HG03520 (cell line): ENCODE data around the gene ST6GALNAC2.

Source experiments
- ATAC-seq: cut with Tn5 transposase; IDR thresholded peaks from one replicate; pipeline ENCODE4 v1.9.1; 2021; ENCODE audit warnings: mild to moderate bottlenecking, moderate library complexity; ENCODE audit not compliant: unreplicated experiment

ST6GALNAC2 gene

DNA sequence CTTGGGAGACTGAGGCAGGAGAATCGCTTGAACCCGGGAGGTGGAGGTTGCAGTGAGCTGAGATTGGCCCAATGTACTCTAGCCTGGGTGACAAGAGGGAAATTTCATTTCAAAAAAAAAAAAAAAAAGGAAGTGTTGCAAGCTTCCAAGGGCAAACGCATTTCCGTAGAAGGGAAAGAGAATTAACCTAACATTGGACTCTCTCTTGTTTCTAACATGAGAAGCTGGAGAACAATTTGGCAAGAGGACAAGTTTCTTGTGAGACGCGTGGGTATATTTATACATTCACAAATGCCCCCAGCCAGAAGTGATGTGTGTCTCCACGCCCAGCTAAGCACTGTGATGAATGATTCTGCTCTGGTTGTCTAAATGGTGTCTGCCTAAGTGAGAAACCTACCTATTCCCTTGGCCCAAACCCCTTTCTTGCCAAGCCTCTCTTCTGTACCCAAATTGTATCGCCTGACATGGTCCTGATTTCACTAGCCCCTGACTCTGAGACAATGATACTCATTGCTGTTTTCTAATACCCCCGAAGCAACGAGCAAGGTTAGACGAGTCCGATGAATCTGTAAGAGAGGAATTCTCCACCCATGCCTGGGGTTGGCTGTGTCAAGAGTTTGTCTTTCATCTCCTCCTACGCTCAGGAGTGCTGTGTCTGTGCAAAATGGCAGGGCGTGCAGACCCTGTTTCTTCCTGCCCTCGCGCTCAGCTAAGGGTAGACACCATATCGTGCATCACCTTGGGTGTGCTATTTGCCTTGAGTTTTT lies 14.2 kb upstream of the ST6GALNAC2 start:
- no peak for ATAC-seq

DNA sequence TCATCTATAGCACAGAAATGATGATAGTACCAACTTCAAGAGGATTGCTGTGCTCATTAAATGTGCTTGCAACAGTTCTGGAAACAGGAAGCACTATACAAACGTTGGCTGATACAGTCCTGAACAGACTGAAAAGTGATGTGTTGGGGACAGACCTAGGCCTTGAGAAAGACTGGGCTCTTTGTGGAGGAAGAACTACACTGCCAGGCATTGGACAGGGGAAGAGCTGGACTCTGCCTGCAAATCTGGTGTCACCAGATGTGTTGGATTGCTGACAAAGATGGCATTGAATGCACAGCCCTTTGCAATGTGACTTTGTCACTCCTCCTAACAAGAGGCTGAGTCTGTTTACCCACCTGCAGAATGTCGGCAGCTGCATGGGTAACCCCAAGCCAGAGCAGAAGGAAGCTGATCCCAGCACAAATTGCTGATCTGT lies 12.4 kb upstream of the ST6GALNAC2 start:
- no peak for ATAC-seq

DNA sequence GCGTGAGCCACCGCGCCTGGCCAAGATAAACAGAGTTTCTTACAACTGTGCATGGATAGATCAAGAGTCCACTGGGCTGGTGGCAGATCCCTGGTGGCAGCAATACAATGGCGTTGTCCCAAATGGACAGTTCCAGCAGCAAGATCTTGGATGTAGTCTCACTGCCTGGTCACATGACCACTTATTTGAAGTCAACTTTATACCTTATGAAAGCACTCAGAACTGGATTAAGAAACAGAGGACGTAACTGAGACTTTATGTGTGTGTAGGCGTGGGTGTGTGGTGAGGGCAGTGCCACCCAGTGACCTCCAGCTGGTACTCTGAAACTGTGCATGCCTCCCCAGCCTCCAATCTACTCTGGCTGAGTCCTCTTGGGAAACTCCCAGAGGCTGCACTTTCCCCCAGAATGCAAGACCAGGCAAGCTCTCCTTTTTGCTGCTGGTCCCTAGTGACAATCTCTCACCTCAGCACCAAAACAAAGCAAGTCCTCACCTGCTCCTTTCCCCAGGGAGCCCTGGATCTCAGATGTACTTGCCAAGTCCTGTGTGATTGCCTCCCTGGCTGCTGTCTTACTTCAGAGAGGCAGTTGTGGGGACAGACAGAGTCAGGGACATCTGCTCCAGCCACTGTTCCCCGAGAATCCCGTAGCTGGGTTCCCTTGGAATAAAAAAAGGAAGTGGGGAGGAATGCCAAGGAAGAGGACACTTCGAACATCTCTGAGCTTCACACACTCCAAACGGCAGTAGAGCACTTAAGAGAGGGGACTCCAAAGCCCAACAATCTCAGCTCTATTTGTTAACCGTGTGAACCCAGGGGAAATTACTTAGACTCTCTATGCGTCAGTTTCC lies 11.7 kb upstream of the ST6GALNAC2 start:
- no peak for ATAC-seq

DNA sequence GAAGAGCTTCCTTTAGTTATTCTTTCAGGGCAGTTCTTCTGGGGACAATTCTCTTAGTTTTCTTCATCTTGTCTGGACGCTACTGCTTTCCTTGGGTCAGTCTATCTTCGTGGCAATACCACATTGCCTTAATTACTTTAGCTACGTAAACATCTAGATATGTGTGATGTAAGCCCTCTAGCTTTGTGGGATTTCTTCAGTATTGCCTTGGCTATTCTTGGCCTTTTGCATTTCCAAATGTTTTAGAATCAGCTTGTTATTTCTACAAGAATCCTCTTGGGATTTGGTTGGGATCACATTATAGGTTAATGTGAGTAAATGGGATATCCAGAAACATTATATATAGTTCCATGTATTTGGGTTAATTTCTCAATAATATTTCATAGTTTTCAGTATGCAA lies 9.0 kb upstream of the ST6GALNAC2 start:
- ATAC-seq: no peak

- no peak for ATAC-seq
Observed at GRCh38 chr17:76593959-76594358, 8.3 kb upstream of the ST6GALNAC2 start.

DNA sequence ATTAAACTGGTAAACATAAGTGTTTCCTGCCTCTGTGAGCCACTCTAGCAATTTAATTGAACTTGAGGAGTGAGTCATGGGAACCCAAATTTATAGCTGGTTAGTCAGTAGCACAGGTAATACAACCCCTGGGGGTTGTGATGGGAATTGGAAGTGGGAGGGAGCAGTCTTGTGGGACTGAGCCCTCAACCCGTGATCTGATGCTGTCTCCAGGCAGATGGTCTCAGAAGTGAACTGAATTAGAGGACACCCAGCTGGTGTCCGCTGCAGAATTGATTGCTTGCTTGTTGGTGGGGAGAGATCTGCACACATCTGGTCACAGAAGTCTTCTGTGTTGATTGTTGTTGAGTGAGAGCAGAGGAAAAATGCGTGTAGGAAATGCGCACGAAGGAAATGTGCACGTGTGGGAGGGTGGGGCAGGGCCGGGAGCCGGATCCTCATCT lies 7.7 kb upstream of the ST6GALNAC2 start:
- ATAC-seq: no peak

DNA sequence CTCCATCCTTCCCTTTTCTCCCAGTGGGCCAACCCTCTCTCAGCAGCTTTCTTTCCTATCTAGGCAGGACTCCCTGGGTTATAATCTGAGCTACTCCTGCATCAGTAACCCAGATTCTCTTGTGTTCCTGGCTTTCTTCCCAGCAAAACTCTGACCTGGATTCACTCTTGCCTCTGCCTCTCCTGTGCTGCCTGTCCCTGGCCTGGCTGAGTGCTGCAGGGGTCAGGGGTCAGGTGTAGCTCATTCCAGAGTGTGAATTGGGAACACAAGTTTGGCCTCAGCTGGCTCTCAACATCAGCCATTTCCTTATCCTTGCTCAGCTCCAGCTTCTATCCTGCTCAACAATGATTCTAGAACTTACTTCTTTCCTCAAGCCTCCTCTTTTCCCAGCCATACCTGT lies 2.5 kb upstream of the ST6GALNAC2 start:
- no peak for ATAC-seq

DNA sequence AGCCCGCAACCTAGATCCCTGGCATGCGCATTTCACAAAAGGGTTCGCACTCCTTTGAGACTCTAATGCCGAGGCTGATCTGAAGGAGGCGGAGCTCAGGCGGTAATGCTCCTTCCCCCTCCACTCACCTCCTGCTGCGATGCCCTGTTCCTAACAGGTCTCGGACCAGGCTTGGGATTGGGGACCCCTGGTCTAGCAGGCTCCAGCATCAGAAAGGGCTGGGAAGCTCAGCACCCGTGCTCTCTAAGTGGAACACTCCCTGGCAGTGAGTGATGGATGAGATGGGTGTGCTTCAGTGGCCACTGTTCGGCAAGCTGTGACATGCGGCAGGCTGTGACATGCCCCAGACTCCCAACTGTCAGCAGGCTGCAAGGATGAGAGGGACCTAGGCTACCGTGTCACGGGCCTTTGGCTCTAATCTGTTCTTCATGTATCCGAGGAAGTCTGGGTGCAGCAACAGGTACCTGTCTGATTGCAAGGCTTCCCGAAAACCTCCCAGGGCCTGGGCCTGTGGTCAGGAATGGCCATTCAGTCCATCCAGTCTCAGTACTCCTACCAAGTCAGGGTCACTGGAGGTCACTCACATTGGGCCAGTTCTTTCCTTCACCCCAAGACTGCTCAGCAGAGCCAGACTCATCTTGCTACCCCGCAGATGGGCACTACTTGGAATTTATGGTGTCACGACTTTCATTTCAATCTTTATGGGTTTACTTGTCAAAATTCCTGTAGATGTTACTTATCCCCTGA lies 1.3 kb upstream of the ST6GALNAC2 start:
- no peak for ATAC-seq

DNA sequence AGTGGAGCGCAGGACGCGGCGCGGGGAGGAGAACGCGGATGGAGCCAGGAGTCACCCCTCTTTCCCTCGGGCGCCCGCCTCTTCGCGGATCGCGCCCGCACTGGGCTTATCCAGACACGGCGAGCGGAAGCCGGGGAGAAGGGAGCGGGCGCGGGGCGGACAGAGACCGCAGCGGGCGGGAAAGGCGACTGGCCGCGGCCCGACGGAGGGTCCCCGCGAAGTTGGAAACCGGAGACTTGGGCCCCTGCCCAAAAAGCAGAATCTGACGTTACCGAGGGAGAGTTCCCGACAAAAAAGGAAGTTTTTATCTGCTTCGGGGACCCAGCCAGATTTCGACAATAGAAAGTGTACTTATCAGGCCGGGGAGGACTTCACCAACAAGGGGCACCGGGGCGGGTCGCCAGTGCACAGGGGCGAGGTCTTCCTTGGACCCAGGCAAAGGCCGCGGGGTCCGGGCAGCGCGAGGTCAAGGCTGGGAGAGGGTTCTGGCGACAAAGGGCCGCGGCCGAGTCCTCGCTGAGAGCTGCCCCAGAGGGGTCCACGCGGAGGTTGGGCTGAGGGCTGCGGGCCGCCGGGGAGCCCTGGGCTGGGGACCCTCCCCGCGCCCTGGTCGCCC lies 519 bp downstream of the ST6GALNAC2 start:
- no peak for ATAC-seq

DNA sequence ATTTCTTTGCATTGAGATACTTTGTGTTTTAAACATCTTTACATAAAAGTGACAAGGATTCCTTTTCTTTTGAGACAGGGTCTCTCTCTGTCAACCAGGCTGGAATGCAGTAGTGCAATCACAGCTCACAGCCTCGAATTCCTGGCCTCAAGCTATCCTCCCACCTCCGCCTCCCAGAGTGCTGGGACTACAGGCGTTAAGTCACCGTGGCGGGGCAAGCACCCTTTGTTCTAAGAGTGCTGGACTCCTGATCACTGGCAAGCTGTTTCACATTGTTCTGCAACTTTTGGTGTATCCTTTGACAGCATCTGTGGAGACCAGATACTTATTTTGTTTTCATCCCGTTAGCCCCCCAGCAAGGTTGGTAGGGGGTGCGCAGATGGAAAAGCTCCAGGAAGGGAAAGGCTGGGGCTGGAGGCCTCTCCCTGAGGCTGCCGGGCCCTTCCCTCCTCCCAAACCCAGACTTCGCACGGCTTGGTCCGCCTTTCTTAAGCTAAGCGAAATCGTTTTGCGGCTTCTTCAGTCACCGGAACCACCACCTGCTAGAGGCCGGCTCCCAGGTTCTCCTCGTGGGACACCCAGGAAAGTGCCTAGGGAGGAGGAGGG lies 1.1 kb downstream of the ST6GALNAC2 start:
- ATAC-seq: no peak

DNA sequence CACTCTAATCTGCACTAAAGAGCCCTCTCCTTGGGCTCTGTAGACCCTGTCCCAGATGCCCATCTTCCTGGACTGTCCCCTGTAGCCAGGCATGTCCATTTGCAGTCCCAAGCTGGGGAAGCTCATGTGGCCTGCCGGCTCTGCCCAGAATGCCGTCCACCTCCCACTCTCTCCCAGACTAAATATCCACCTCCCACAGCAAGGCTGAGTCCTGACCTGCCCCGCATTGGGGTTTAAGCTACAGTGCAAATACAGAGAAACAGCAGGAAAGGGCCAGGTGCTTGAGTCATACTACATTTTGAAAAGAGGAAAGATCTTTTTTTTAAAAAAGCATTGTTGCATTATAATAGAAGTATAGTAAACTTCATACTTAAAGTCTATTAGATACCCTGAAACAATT lies 3.0 kb downstream of the ST6GALNAC2 start:
- no peak for ATAC-seq

- no peak for ATAC-seq
Observed at GRCh38 chr17:76581515-76581914, 4.1 kb downstream of the ST6GALNAC2 start.

GRCh38 chr17:76579281-76579680 lies 6.4 kb downstream of the ST6GALNAC2 start:
- ATAC-seq: no peak

- ATAC-seq: no peak
Observed at GRCh38 chr17:76578376-76578775, 7.3 kb downstream of the ST6GALNAC2 start.

DNA sequence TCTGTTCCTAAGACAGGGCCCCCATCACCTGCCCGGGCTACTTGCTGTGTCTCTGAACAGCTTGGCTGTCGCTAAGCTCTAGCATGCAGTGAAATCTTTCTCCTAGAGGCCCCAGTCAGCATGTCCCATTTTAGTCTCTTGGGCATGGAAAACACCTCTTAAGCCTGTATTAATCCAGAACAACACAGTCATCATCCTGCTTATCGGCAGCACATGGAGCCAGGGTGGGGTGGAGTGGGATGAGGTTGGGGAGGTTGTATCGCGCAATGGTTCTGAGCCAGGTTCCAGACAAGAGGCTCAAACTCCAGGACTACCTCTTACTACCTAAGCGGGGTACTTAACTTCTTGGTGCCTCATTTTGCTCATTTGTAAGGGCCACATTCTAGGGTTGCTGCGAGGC lies 7.8 kb downstream of the ST6GALNAC2 start:
- ATAC-seq: no peak

DNA sequence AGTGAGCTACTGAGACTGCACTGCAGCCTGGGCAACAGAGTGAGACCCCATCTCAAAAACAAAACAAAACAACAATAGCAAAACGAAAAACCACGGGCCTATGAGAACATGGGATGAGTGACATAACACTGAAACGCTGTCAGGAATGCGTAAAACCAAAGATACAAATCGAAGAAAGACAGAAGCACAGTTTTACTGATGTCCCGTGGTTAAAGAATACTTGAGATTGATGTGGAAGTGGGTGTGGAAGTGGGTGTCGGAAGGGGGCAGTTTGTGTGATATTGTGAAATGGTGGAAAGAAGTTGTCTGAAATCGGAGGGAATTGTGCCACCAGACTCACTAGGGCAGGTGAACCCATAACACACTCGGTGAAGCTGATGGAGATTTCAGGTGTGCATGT lies 9.5 kb downstream of the ST6GALNAC2 start:
- no peak for ATAC-seq

GRCh38 chr17:76575570-76575969 lies 10.1 kb downstream of the ST6GALNAC2 start:
- ATAC-seq: no peak

GRCh38 chr17:76574166-76574565 lies 11.5 kb downstream of the ST6GALNAC2 start:
- no peak for ATAC-seq

- ATAC-seq: no peak
Observed at GRCh38 chr17:76573096-76573495, 12.6 kb downstream of the ST6GALNAC2 start.

GRCh38 chr17:76572201-76572910 lies 13.3 kb downstream of the ST6GALNAC2 start:
- no peak for ATAC-seq
